Mesothelial cell of epicardium (in vitro differentiated cells): ENCODE results near the gene FASLG. TPM values are rescaled to one million over a fixed set of nuclear protein-coding genes. Genes with fewer than 3 reads are reported as not detected.
A peak's percentile ranks its signal among the peaks of the same experiment; 100 is the strongest.

Experiments used
- DNase-seq, 2 experiments: peaks; one replicate each; pipeline ENCODE4 v3.0.0; 2021; ENCODE audit warnings: low spot score in 2 of 2; ENCODE audit not compliant: unreplicated experiment in 2 of 2
- H3K27ac Mint-ChIP-seq: 2 replicates; pipeline ENCODE4 v1.8.0; 2021; ENCODE audit warnings: mixed read lengths
- H3K27me3 Mint-ChIP-seq: 2 replicates; pipeline ENCODE4 v1.8.0; 2021; ENCODE audit warnings: low read depth, mixed read lengths
- H3K36me3 Mint-ChIP-seq: 2 replicates; pipeline ENCODE4 v1.8.0; 2021; ENCODE audit warnings: mixed read lengths
- H3K4me1 Mint-ChIP-seq: 2 replicates; pipeline ENCODE4 v1.8.0; 2021; ENCODE audit warnings: mixed read lengths
- H3K4me3 Mint-ChIP-seq: 2 replicates; pipeline ENCODE4 v1.8.0; 2021; ENCODE audit warnings: mild to moderate bottlenecking, moderate library complexity, mixed read lengths
- H3K9me3 Mint-ChIP-seq: 2 replicates; pipeline ENCODE4 v1.8.0; 2021; ENCODE audit warnings: mixed read lengths
- CTCF ChIP-seq: fragments of 200-600 bp; sonication (generic); IDR thresholded peaks from one replicate; pipeline ENCODE4 v1.5.0; 2021; ENCODE audit warnings: antibody characterized with exemption; ENCODE audit not compliant: unreplicated experiment
- total RNA-seq: library from RNA; stranded (reverse); gene quantifications from 3 replicates; pipeline ENCODE4 v1.2.1, GENCODE V29; 2021

FASLG gene
- total RNA-seq, 1 donor from 2014 or later = not detected

DNA sequence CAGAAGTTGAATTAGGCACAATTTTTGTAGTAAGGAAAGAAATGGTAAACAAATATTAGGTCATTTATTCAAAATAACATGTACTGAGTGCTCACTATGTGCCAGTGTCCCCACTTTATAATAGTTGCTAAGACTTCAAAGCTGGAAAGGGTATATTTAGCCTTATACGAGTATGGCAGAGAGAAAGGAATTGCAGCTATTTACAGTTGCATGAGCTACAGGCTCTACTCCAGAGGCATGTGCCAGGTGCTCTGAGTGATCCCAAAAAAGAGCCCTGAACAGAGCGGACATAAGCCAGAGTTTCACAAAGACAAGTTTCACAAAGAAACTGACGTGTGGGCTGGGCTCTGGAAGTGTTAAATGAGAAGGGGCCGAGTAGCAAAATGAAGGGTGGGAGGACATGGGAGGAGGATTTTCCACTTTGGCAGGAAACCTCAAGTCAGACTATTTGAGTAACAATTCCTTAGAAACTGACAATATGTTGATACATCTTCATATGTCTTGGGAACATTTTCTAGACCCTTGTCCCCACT is 40.9 kb downstream of the FASLG start:
- Mint-ChIP-seq H3K36me3 (no peaks in the 10 kb centered on the region), H3K4me3 (no peak overlapping the region), H3K27me3 (no peaks in the 10 kb centered on the region), H3K27ac (no peak overlapping the region), H3K9me3 (no peaks in the 10 kb centered on the region), H3K4me1 (peaks cover 9% of the 10 kb centered on the region)
- TF ChIP-seq CTCF = no peak
- no peak for DNase-seq

GRCh38 chr1:172700556-172700955 is 41.7 kb downstream of the FASLG start:
- no peaks in the 10 kb centered on the region for H3K36me3 Mint-ChIP-seq
- peaks cover 9% of the 10 kb centered on the region for H3K4me1 Mint-ChIP-seq
- no peaks in the 10 kb centered on the region for H3K27me3 Mint-ChIP-seq
- H3K4me3 Mint-ChIP-seq = no peak overlapping the region
- no peak overlapping the region for H3K27ac Mint-ChIP-seq
- TF ChIP-seq CTCF = no peak
- no peak for DNase-seq
- no peaks in the 10 kb centered on the region for H3K9me3 Mint-ChIP-seq

DNA sequence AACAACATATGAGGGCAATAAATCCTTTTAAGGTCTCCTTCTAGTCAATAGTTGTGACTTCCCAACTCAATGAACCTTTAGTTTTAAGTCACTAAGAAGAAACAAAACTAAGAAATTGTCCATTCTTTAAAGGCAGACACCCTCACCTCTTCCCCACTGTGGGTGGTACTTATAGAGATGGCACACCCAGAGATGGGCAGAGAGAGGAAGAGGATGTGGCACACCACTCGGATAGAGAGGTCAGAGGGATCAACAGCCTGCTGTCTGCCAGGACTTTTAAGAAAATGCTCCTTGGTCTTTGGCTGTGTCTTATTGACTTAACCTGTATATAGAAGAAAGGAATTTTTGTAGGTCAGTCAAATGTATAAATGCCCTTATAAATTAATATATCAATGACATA is 45.1 kb downstream of the FASLG start:
- H3K9me3 Mint-ChIP-seq = no peaks in the 10 kb centered on the region

GRCh38 chr1:172704420-172705210 is 45.7 kb downstream of the FASLG start:
- H3K27ac Mint-ChIP-seq = no peak overlapping the region
- TF ChIP-seq CTCF = no peak
- H3K4me3 Mint-ChIP-seq = no peak overlapping the region
- H3K9me3 Mint-ChIP-seq = no peaks in the 10 kb centered on the region
- no peak for DNase-seq
- no peaks in the 10 kb centered on the region for H3K36me3 Mint-ChIP-seq
- H3K4me1 Mint-ChIP-seq = peaks cover 21% of the 10 kb centered on the region
- H3K27me3 Mint-ChIP-seq = no peaks in the 10 kb centered on the region

More for the DNA sequence above, 45.1 kb downstream of the FASLG start:
- Mint-ChIP-seq H3K4me3 (no peak overlapping the region), H3K27ac (no peak overlapping the region), H3K36me3 (no peaks in the 10 kb centered on the region), H3K27me3 (no peaks in the 10 kb centered on the region), H3K4me1 (peaks cover 20% of the 10 kb centered on the region)
- no peak for DNase-seq
- TF ChIP-seq CTCF = no peak

GRCh38 chr1:172708452-172708851 is 49.5 kb downstream of the FASLG start:
- Mint-ChIP-seq H3K27me3 (no peaks in the 10 kb centered on the region), H3K4me1 (peaks cover 31% of the 10 kb centered on the region), H3K9me3 (no peaks in the 10 kb centered on the region), H3K27ac (peak overlapping the region; percentile 27), H3K36me3 (no peaks in the 10 kb centered on the region), H3K4me3 (no peak overlapping the region)
- TF ChIP-seq CTCF = no peak
- no peak for DNase-seq
